Esophagus squamous epithelium (tissue), 4 donors: ENCODE results near the gene ASCC2.

ENCODE experiments used
- CTCF ChIP-seq, 6 experiments: fragments of 450-650 bp in 4 of 6; fragments of 200-600 bp in 2 of 6; sonication (generic) in 2 of 6; IDR thresholded peaks; one replicate each; pipeline ENCODE4 v1.5.1; 2016 to 2019; ENCODE audit warnings: antibody characterized with exemption in 6 of 6, mild to moderate bottlenecking in 4 of 6, moderate library complexity in 4 of 6
- POLR2A ChIP-seq, 4 donors: fragments of 450-650 bp; IDR thresholded peaks; one replicate each; pipeline ENCODE4 v1.6.1; 2017; ENCODE audit warnings: antibody characterized with exemption in 4 of 4, mild to moderate bottlenecking in 4 of 4, moderate library complexity in 3 of 4

- TF ChIP-seq CTCF (IDR thresholded peaks at IDR 0.05) (no peak), POLR2A (IDR thresholded peaks at IDR 0.05) (no peak)
Measured at GRCh38 chr22:29798801-29799200, 39.3 kb downstream of the ASCC2 start.
